ENCODE measurements around the gene KISS1R.

Gene KISS1R

GRCh38 chr19:899336-900042, 17.6 kb upstream of the KISS1R start:
- no peak for DNase-seq (ENCODE audit: low read depth in 2 of 2)

- DNase-seq (ENCODE audit: low read depth in 2 of 2): no peak
Measured at GRCh38 chr19:900043-900301, 17.2 kb upstream of the KISS1R start.

GRCh38 chr19:900302-901111, 16.6 kb upstream of the KISS1R start:
- DNase-seq (ENCODE audit: low read depth in 2 of 2): no peak

- DNase-seq (ENCODE audit: low read depth in 2 of 2): no peak
Measured at GRCh38 chr19:901216-902092, 15.7 kb upstream of the KISS1R start.

- DNase-seq (ENCODE audit: low read depth in 2 of 2): no peak
Measured at GRCh38 chr19:902093-902370, 15.1 kb upstream of the KISS1R start.

- DNase-seq (ENCODE audit: low read depth in 2 of 2): no peak
Measured at GRCh38 chr19:902446-903226, 14.5 kb upstream of the KISS1R start.

- no peak for DNase-seq (ENCODE audit: low read depth in 2 of 2)
Measured at GRCh38 chr19:903266-903797, 13.8 kb upstream of the KISS1R start.

GRCh38 chr19:904545-904944, 12.6 kb upstream of the KISS1R start:
- no peak for DNase-seq (ENCODE audit: low read depth in 2 of 2)

GRCh38 chr19:906480-906879, 10.7 kb upstream of the KISS1R start:
- no peak for DNase-seq (ENCODE audit: low read depth in 2 of 2)

- no peak for DNase-seq (ENCODE audit: low read depth in 2 of 2)
Measured at GRCh38 chr19:907183-907853, 9.8 kb upstream of the KISS1R start.

- DNase-seq (ENCODE audit: low read depth in 2 of 2): no peak
Measured at GRCh38 chr19:911197-912033, 5.7 kb upstream of the KISS1R start.

- DNase-seq (ENCODE audit: low read depth in 2 of 2): no peak
Measured at GRCh38 chr19:912181-913079, 4.7 kb upstream of the KISS1R start.

GRCh38 chr19:913080-913748, 3.9 kb upstream of the KISS1R start, which contains the start of gene R3HDM4:
Gene R3HDM4, minus strand, starts transcription at chr19:913219. Its CDS starts 62 bp downstream, at chr19:913157.
- DNase-seq (ENCODE audit: low read depth in 2 of 2): peak; percentile 71 to 72

- no peak for DNase-seq (ENCODE audit: low read depth in 2 of 2)
Measured at GRCh38 chr19:916645-917322, 349 bp upstream of the KISS1R start.

- no peak for DNase-seq (ENCODE audit: low read depth in 2 of 2)
Measured at GRCh38 chr19:918152-918437, 962 bp downstream of the KISS1R start.

- no peak for DNase-seq (ENCODE audit: low read depth in 2 of 2)
Measured at GRCh38 chr19:918481-919198, 1.5 kb downstream of the KISS1R start.

GRCh38 chr19:919199-920050, 2.3 kb downstream of the KISS1R start:
- DNase-seq (ENCODE audit: low read depth in 2 of 2): no peak

All from stimulated activated CD8-positive, alpha-beta memory T cell treated with anti-CD3 and anti-CD28 coated beads, Interleukin-2, amount 100 ng/mL, for 1 hour (primary cell).